SK-N-SH (cell line): ENCODE results near the gene TTC28. TPM values are rescaled to one million over a fixed set of nuclear protein-coding genes. Genes with fewer than 3 reads are reported as not detected.

ENCODE experiments used
- CTCF ChIA-PET: fragments of 300-600, 350-600 bp; formaldehyde crosslinking; extraction: SDS; loops from one replicate; lab custom pipeline; 2021; lab: Yijun Ruan, JAX
- POLR2A ChIA-PET: fragments of 350-600 bp; sonication (Branson Sonifier 250); formaldehyde crosslinking; extraction: SDS; loops from one replicate; lab custom pipeline; 2020; ENCODE audit warnings: antibody characterized with exemption, inconsistent platforms; lab: Yijun Ruan, JAX
- DNase-seq: peaks from one replicate; pipeline ENCODE4 v3.0.0; 2012
- H2AFZ ChIP-seq: fragments of 200-600 bp; sonication (generic); 2 replicates; pipeline ENCODE4 v1.8.1; 2016; ENCODE audit warnings: antibody characterized with exemption, mild to moderate bottlenecking, low read depth
- H3F3A ChIP-seq: fragments of 200-600 bp; sonication (generic); replicated peaks from 2 replicates; pipeline ENCODE3; 2016; ENCODE audit warnings: antibody characterized with exemption, mild to moderate bottlenecking; ENCODE audit not compliant: insufficient read depth
- H3K27ac ChIP-seq, 2 experiments: fragments of 200-500 bp in 1 of 2; fragments of 200-600 bp in 1 of 2; sonication (Bioruptor generic) in 1 of 2; sonication (generic), shearing (Covaris generic) in 1 of 2; 2 replicates each; pipeline versions ENCODE4 v1.5.1 to v1.6.1; 2014 to 2016; ENCODE audit warnings: low read depth in 2 of 2, inconsistent platforms in 1 of 2, low read length in 1 of 2, mild to moderate bottlenecking in 1 of 2, mixed read lengths in 1 of 2
- H3K27me3 ChIP-seq: fragments of 200-600 bp; sonication (generic), shearing (Covaris generic); 2 replicates; pipeline ENCODE4 v1.6.1; 2016; ENCODE audit warnings: mixed run types; ENCODE audit not compliant: insufficient read depth
- H3K36me3 ChIP-seq, 2 experiments: fragments of 200-500 bp in 1 of 2; fragments of 200-600 bp in 1 of 2; sonication (Bioruptor generic) in 1 of 2; sonication (generic) in 1 of 2; replicated peaks in 1 of 2; 2 replicates each; pipeline versions ENCODE3 to v1.5.1; 2014 to 2016; ENCODE audit warnings: low read length in 1 of 2, mild to moderate bottlenecking in 1 of 2; ENCODE audit not compliant: insufficient read depth in 2 of 2, control insufficient read depth in 1 of 2
- H3K4me1 ChIP-seq, 2 experiments: fragments of 200-500 bp in 1 of 2; fragments of 200-600 bp in 1 of 2; sonication (Bioruptor generic) in 1 of 2; sonication (generic), shearing (Covaris generic) in 1 of 2; 2 replicates each; pipeline versions ENCODE4 v1.5.1 to v1.6.1; 2014 to 2016; ENCODE audit warnings: low read depth in 1 of 2, low read length in 1 of 2, mixed run types in 1 of 2; ENCODE audit not compliant: insufficient read depth in 2 of 2, control insufficient read depth in 1 of 2
- H3K4me2 ChIP-seq: fragments of 200-600 bp; sonication (generic), shearing (Covaris generic); 2 replicates; pipeline ENCODE4 v1.6.1; 2017; ENCODE audit warnings: mixed run types
- H3K4me3 ChIP-seq, 2 experiments: fragments of 200-500 bp in 1 of 2; fragments of 200-600 bp in 1 of 2; sonication (Bioruptor generic) in 1 of 2; sonication (generic), shearing (Covaris generic) in 1 of 2; 2 replicates each; pipeline versions ENCODE4 v1.5.1 to v1.8.1; 2014 to 2016; ENCODE audit warnings: low read depth in 2 of 2, inconsistent platforms in 1 of 2, low read length in 1 of 2, mild to moderate bottlenecking in 1 of 2, mixed read lengths in 1 of 2, moderate library complexity in 1 of 2
- H3K79me2 ChIP-seq: fragments of 200-600 bp; sonication (generic); 2 replicates; pipeline ENCODE4 v1.8.1; 2017; ENCODE audit warnings: mild to moderate bottlenecking; ENCODE audit not compliant: insufficient read depth
- H3K9ac ChIP-seq: fragments of 200-600 bp; sonication (generic); 2 replicates; pipeline ENCODE4 v1.6.1; 2017; ENCODE audit warnings: mixed run types
- H3K9me2 ChIP-seq: fragments of 200-600 bp; sonication (generic); 2 replicates; pipeline ENCODE4 v1.6.1; 2017; ENCODE audit warnings: mixed run types
- H3K9me3 ChIP-seq: fragments of 200-600 bp; sonication (generic); 2 replicates; pipeline ENCODE4 v1.6.1; 2017; ENCODE audit warnings: mixed run types, mild to moderate bottlenecking, moderate library complexity
- H4K20me1 ChIP-seq: fragments of 200-600 bp; sonication (generic); 2 replicates; pipeline ENCODE4 v1.6.1; 2017; ENCODE audit warnings: mild to moderate bottlenecking, mixed run types; ENCODE audit not compliant: insufficient read depth
- CHD2 ChIP-seq: fragments of 150-350 bp; IDR thresholded peaks from 2 replicates; pipeline ENCODE4 v1.6.1; 2018; ENCODE audit warnings: low read length; ENCODE audit not compliant: partially characterized antibody
- EZH2phosphoT487 ChIP-seq: fragments of 200-600 bp; sonication (generic); IDR thresholded peaks from 2 replicates; pipeline ENCODE4 v1.6.1; 2017; ENCODE audit warnings: low read depth, mixed run types, mild to moderate bottlenecking, antibody characterized with exemption, moderate library complexity, borderline replicate concordance
- FOXJ3 ChIP-seq: sonication (generic); formaldehyde crosslinking; IDR thresholded peaks from 2 replicates; pipeline ENCODE4 v1.5.1; 2020; ENCODE audit warnings: mild to moderate bottlenecking, missing genetic modification reagents
- GABPA ChIP-seq: IDR thresholded peaks from 2 replicates; pipeline ENCODE4 v1.4.0; 2012; ENCODE audit warnings: low read depth, mild to moderate bottlenecking
- GATA2 ChIP-seq: sonication (generic); formaldehyde crosslinking; IDR thresholded peaks from 2 replicates; pipeline ENCODE4 v1.5.0; 2020; ENCODE audit warnings: mild to moderate bottlenecking, missing genetic modification reagents
- JUND ChIP-seq: IDR thresholded peaks from 2 replicates; pipeline ENCODE4 v1.4.0; 2012
- NRF1 ChIP-seq: IDR thresholded peaks from 2 replicates; pipeline ENCODE4 v1.6.1; 2012; ENCODE audit warnings: low read depth, mild to moderate bottlenecking, low read length
- REST ChIP-seq: IDR thresholded peaks from 2 replicates; pipeline ENCODE4 v1.6.1; 2012; ENCODE audit warnings: mild to moderate bottlenecking, low read depth, low read length, moderate library complexity
- RFX5 ChIP-seq: IDR thresholded peaks from 2 replicates; pipeline ENCODE4 v1.6.1; 2012; ENCODE audit warnings: mild to moderate bottlenecking, improper control_type of control experiment, low read length
- USF1 ChIP-seq: IDR thresholded peaks from 2 replicates; pipeline ENCODE4 v1.4.0; 2012; ENCODE audit warnings: low read depth, borderline replicate concordance
- YY1 ChIP-seq: IDR thresholded peaks from 2 replicates; pipeline ENCODE4 v1.4.0; 2012; ENCODE audit warnings: low read depth, mild to moderate bottlenecking
- WGBS: methylation state at CpG from one replicate; pipeline ENCODE4 v1.1.6; 2017; ENCODE audit warnings: low lambda C conversion rate; 5-methylcytosine and 5-hydroxymethylcytosine counted together
- polyA plus RNA-seq, 3 experiments: library from polyadenylated mRNA; depleted of rRNA; stranded (reverse); fragments of >200 nt; gene quantifications; 2 replicates each; pipeline ENCODE4 v1.2.3, GENCODE V29; 2012
- TF ChIP-seq, protein P1 (sequence below): IDR thresholded peaks from 2 replicates; pipeline ENCODE4 v1.4.0; 2012; ENCODE audit warnings: low read depth

Gene TTC28
- polyA plus RNA-seq, 1 of the 3 experiments (the other 2 are of a cell fraction) = 5.9 TPM

- Histone ChIP-seq H3K36me3 (peaks cover 0 to 3% of the 10 kb centered on the region in 2 experiments), H4K20me1 (no peaks in the 10 kb centered on the region), H3K9me2 (no peaks in the 10 kb centered on the region), H3K27me3 (no peaks in the 10 kb centered on the region), H3K9me3 (no peaks in the 10 kb centered on the region), H2AFZ (no peak overlapping the region), H3K79me2 (peaks cover 10% of the 10 kb centered on the region), H3K4me2 (no peak overlapping the region), H3F3A (peaks cover 5% of the 10 kb centered on the region), H3K4me3 (no peak overlapping the region), H3K9ac (no peak overlapping the region), H3K27ac (no peak overlapping the region), H3K4me1 (peaks cover 0 to 8% of the 10 kb centered on the region in 2 experiments; a peak in 1 of 4 replicates)
- TF ChIP-seq, protein P1, sequence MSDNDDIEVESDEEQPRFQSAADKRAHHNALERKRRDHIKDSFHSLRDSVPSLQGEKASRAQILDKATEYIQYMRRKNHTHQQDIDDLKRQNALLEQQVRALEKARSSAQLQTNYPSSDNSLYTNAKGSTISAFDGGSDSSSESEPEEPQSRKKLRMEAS = no peak
- TF ChIP-seq JUND (no peak), USF1 (no peak), GABPA (no peak), NRF1 (no peak), YY1 (no peak), FOXJ3 (CRISPR knock-in tag) (no peak), REST (no peak), CHD2 (no peak), EZH2phosphoT487 (no peak)
- POLR2A ChIA-PET = no interaction called here
- CTCF ChIA-PET = no interaction called here
- 81% methylated on average over 3 of the region's 3 CpGs for WGBS
- no peak for DNase-seq
These were observed 21.2 kb downstream of the TTC28 start for GRCh38 chr22:28658448-28658847.

DNA sequence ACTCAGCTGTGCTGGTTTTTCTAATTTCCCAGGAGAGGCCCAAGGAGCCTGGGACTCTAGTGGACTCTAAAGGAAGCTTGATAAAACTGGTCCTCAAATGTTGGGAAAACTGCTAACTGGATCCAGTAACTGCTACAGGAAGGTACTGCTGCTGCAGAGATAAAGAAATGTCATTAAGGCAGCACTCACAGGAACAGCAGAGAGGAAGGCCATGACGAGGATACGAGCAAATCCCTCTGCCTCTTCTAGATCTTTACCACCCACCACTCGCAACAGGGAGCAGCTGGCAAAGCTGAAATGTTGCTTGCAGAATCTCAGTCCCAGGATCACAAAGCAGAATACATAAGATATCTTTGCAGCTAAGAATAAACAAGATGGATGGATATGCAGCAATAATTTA, 23.5 kb downstream of the TTC28 start:
- H3K9ac ChIP-seq = no peak overlapping the region
- H4K20me1 ChIP-seq = no peaks in the 10 kb centered on the region
- no peaks in the 10 kb centered on the region for H3F3A ChIP-seq

More for the DNA sequence above, 23.5 kb downstream of the TTC28 start:
- CTCF ChIA-PET = interaction anchor here (1.2 kb wide), 1 partner anchor 173 kb away, joined by 3 read pairs; no protein-coding TSS in a partner anchor
- POLR2A ChIA-PET = interaction anchor here (0.6 kb wide), 1 partner anchor 1046 kb away, joined by 3 read pairs; no protein-coding TSS in a partner anchor
- Histone ChIP-seq H3K27me3 (no peaks in the 10 kb centered on the region), H3K4me1 (peaks cover 0 to 8% of the 10 kb centered on the region in 2 experiments; a peak in 1 of 4 replicates), H3K79me2 (peaks cover 3% of the 10 kb centered on the region), H3K9me2 (no peaks in the 10 kb centered on the region), H3K4me2 (no peak overlapping the region), H3K27ac (peak overlapping the region in 1 of 2 experiments; percentile 77; a peak in 2 of 4 replicates), H3K36me3 (peaks cover 0 to 10% of the 10 kb centered on the region in 2 experiments), H3K9me3 (no peaks in the 10 kb centered on the region), H3K4me3 (no peak overlapping the region), H2AFZ (no peak overlapping the region)
- no peak for TF ChIP-seq USF1
- TF ChIP-seq GATA2 (CRISPR knock-in tag) = peak; percentile 58
- TF ChIP-seq RFX5 = no peak
- peak; percentile 57 for DNase-seq
- 97% methylated on average over 3 of the region's 3 CpGs for WGBS
